MM.1S (cell line): ENCODE results near the gene LINGO3.

ENCODE experiments used
- CTCF ChIP-seq: fragments of 300-600 bp; sonication (generic); IDR thresholded peaks from 2 replicates; pipeline ENCODE4 v1.5.1; 2016; ENCODE audit warnings: antibody characterized with exemption, low read length, mixed read lengths
- EZH2 ChIP-seq: fragments of 300-600 bp; sonication (generic); optimal IDR thresholded peaks from 2 replicates; pipeline ENCODE3; 2017; ENCODE audit warnings: low read depth, mild to moderate bottlenecking, antibody characterized with exemption, low read length, mixed read lengths
- EZH2phosphoT487 ChIP-seq: fragments of 300-600 bp; sonication (generic); IDR thresholded peaks from 2 replicates; pipeline ENCODE4 v1.6.1; 2018; ENCODE audit warnings: antibody characterized with exemption, low read length

DNA sequence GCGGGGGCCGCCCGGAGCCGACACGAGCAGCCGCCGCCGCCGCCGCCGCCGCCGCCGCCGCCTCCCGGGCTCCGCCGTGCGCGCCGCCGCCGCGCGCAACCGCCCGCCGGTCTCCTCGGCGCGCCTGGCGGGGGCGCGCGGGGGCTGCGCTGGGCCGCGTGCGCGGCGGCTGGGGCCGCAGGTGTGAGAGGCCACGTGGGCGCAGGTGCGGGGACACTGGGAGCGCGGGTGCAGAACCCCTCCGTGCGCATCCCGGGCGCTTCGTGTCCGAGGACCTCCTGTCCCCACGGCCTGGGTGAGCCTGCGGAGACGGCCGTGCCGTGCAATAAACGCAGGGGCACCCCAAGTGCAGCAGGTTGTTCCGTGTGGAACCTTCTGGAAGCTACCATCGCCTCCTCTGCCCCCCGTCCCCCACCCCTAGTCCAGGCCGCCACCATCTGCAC, at the start of gene LINGO3:
- TF ChIP-seq EZH2 (no peak), CTCF (no peak), EZH2phosphoT487 (no peak)
